ENCODE results near the gene SMARCA2. TPM values are rescaled to one million over a fixed set of nuclear protein-coding genes. Genes with fewer than 3 reads are reported as not detected.

The SMARCA2 gene
- total and polyA plus RNA-seq, 10 of the 15 experiments (the other 5 are each of a cell fraction or from before 2014, with no cell fraction given): 100 to 392 (median 204) TPM

DNA sequence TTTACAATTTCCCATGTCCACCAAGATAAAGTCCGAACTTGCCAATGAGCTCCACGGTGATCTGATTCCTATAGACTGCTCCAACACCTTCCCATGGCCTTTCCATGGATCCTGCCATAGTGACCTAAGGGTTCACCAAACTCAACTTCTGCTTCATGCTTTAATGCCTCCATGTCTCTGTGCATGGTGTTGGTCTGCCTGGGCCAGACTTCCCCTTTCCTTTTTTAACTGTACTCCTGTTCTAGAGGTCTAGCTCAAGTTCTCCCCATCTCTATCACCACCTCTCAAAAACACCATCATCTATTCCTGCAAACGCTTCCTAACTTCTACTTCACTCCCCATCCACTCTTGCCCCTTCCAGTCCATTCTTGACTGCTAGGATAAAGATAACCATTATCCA, 14.8 kb upstream of the SMARCA2 start:
- no peak overlapping the region for H3K4me3 ChIP-seq
- intact Hi-C loops (cut with micrococcal nuclease; ENCODE audit: unreplicated experiment): no loop called here
- no peak for TF ChIP-seq ZNF274 (IDR thresholded peaks at IDR 0.05; ENCODE audit: insufficient read depth, insufficient read length)
- peak; percentile 39; the same call in 1 of the 2 replicates for TF ChIP-seq SPI1 (IDR thresholded peaks at IDR 0.05; ENCODE audit: borderline replicate concordance, insufficient read depth, low read depth, low read length)
- WGBS (ENCODE audit: insufficient coverage, insufficient replicate concordance, low lambda C conversion rate, missing lambda C conversion rate): 51% methylated on average over 3 of the region's 3 CpGs
- no peak overlapping the region for H2AFZ ChIP-seq (ENCODE audit: control insufficient read depth, low read depth, low read length)
- no peaks in the 10 kb centered on the region for H3K9me3 ChIP-seq (replicated peaks; ENCODE audit: control insufficient read depth, insufficient read depth, low read length)
- ATAC-seq (no peak), FAIRE-seq (no peak), DNase-seq (ENCODE audit: low read depth, low spot score) (no peak)
- in situ Hi-C loops (cut with MboI): no loop called here
- H3K4me1 ChIP-seq (ENCODE audit: control insufficient read depth, insufficient read depth, low read length): no peaks in the 10 kb centered on the region
- no peaks in the 10 kb centered on the region for H3K27me3 ChIP-seq (replicated peaks in 1 of 2; ENCODE audit: control insufficient read depth in 2 of 2, insufficient read depth in 2 of 2, low read length in 1 of 2)
- SMC1A ChIA-PET (ENCODE audit: uncharacterized antibody, unreplicated experiment): interaction anchor here (0.9 to 1.4 kb wide), 2 partner anchors 9 to 87 kb away, joined by 4 to 5 read pairs; no protein-coding TSS in a partner anchor
- CTCF ChIA-PET: interaction anchor here (1.4 kb wide), 1 partner anchor 17 kb away, joined by 3 read pairs; no protein-coding TSS in a partner anchor
- BruUV-seq (replicated peaks): no TSS peak
- no peaks in the 10 kb centered on the region for H3K36me3 ChIP-seq (ENCODE audit: control insufficient read depth in 2 of 2, insufficient read depth in 2 of 2, low read length in 1 of 2)
- no peak overlapping the region for H3K9ac ChIP-seq (ENCODE audit: control insufficient read depth, insufficient read depth, low read length)
- POLR2A ChIA-PET: interaction anchor here (1.6 kb wide), 1 partner anchor 11 kb away, joined by 6 read pairs; no protein-coding TSS in a partner anchor
- no peaks in the 10 kb centered on the region for H4K20me1 ChIP-seq (ENCODE audit: control insufficient read depth, insufficient read depth)
- H3K4me2 ChIP-seq (ENCODE audit: control insufficient read depth, insufficient read depth): no peak overlapping the region
- no peak overlapping the region for H3K27ac ChIP-seq (ENCODE audit: control insufficient read depth, insufficient read depth)
- H3K79me2 ChIP-seq (ENCODE audit: control insufficient read depth, insufficient read depth, low read length): no peaks in the 10 kb centered on the region
- RAD21 ChIA-PET (ENCODE audit: unreplicated experiment): no interaction called here

DNA sequence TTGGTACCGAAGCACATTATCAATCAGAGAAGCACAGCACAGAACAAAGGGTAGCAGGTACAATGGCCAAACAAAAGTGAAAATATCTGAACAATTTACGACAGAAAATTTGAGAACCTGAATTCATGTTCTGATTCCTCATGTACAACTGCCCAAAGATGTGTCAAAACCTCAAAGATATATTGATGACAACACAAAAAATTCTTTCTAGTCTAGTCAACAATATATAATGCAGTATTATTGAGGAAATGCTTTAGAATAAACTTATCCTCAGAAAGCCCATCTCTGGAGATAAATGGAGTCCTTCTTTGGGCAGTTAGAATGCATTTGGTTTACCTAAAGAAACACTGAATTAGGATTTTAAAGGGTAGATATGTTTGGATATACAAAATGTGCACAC, 6.8 kb upstream of the SMARCA2 start:
- Histone ChIP-seq H3K4me1 (ENCODE audit: control insufficient read depth, insufficient read depth, low read length) (peaks cover 13% of the 10 kb centered on the region; the same call in 1 of the 2 replicates), H3K9ac (ENCODE audit: control insufficient read depth, insufficient read depth, low read length) (no peak overlapping the region), H3K27ac (ENCODE audit: control insufficient read depth, insufficient read depth) (no peak overlapping the region), H4K20me1 (ENCODE audit: control insufficient read depth, insufficient read depth) (no peaks in the 10 kb centered on the region), H3K27me3 (replicated peaks in 1 of 2; ENCODE audit: control insufficient read depth in 2 of 2, insufficient read depth in 2 of 2, low read length in 1 of 2) (no peaks in the 10 kb centered on the region), H3K36me3 (ENCODE audit: control insufficient read depth in 2 of 2, insufficient read depth in 2 of 2, low read length in 1 of 2) (no peaks in the 10 kb centered on the region), H3K79me2 (ENCODE audit: control insufficient read depth, insufficient read depth, low read length) (peaks cover 6% of the 10 kb centered on the region), H2AFZ (ENCODE audit: control insufficient read depth, low read depth, low read length) (no peak overlapping the region), H3K4me3 (no peak overlapping the region), H3K4me2 (ENCODE audit: control insufficient read depth, insufficient read depth) (no peak overlapping the region), H3K9me3 (replicated peaks; ENCODE audit: control insufficient read depth, insufficient read depth, low read length) (no peaks in the 10 kb centered on the region; the same call in 2 of the 3 replicates)
- no peak for FAIRE-seq
- TF ChIP-seq ZNF207 (IDR thresholded peaks at IDR 0.05; ENCODE audit: borderline replicate concordance) (no peak), GATAD2B (conservative IDR thresholded peaks at IDR 0.05; ENCODE audit: low read depth) (no peak), YBX1 (IDR thresholded peaks at IDR 0.05) (no peak), CREM (IDR thresholded peaks at IDR 0.05; ENCODE audit: low read depth) (no peak), PAX5 (IDR thresholded peaks at IDR 0.05; ENCODE audit: borderline replicate concordance, low read depth, low read length) (no peak), HCFC1 (IDR thresholded peaks at IDR 0.05; ENCODE audit: low read length) (no peak), SP1 (IDR thresholded peaks at IDR 0.05; ENCODE audit: low read depth, low read length) (no peak), IKZF1 (conservative IDR thresholded peaks at IDR 0.05) (no peak)
- BruUV-seq (replicated peaks): no TSS peak
- CTCF ChIA-PET: interaction anchor here (3.3 kb wide), 1 partner anchor 79 kb away, joined by 11 read pairs; no protein-coding TSS in a partner anchor
- RAD21 ChIA-PET (ENCODE audit: unreplicated experiment): no interaction called here
- SMC1A ChIA-PET (ENCODE audit: uncharacterized antibody, unreplicated experiment): interaction anchor here (1.0 to 1.1 kb wide), 2 partner anchors 65 to 171 kb away, joined by 3 to 6 read pairs; no protein-coding TSS in a partner anchor
- POLR2A ChIA-PET: interaction anchor here (0.6 to 1.0 kb wide), 2 partner anchors 12 to 37 kb away, joined by 4 to 7 read pairs; no protein-coding TSS in a partner anchor
- no peak for DNase-seq (ENCODE audit: low read depth, low spot score)
- ATAC-seq: no peak
- WGBS (ENCODE audit: insufficient coverage, insufficient replicate concordance, low lambda C conversion rate, missing lambda C conversion rate): 100% methylated on average over 2 of the region's 2 CpGs
- intact Hi-C loops (cut with micrococcal nuclease; ENCODE audit: unreplicated experiment) (no loop called here), in situ Hi-C loops (cut with MboI) (no loop called here)

Data from GM12878 (cell line).